Astrocyte of the cerebellum (primary cell): ENCODE results near the gene TFB2M.
"Not testable (repeated sequence)": the region's sequence is repeated elsewhere in the genome, so short reads cannot be mapped to it uniquely, and the experiment has no call there.

Experiments used
- DNase-seq: peaks from one replicate; pipeline ENCODE4 v3.0.0-alpha.2; 2011; ENCODE audit warnings: low read depth
- H3K4me3 ChIP-seq: 2 replicates; pipeline ENCODE4 v1.5.1; 2011; ENCODE audit warnings: mild to moderate bottlenecking, low read depth, low read length, moderate library complexity
- in situ Hi-C: cut with HindIII; loops from 2 replicates; pipeline ENCODE4 v1.10.0; 2017; ENCODE audit warnings: low sequenced_read_pairs
- TF ChIP-seq, protein P1 (sequence below): IDR thresholded peaks from 2 replicates; pipeline ENCODE4 v1.5.1; 2012; ENCODE audit warnings: low read length, low read depth, moderate library complexity, mild to moderate bottlenecking; ENCODE audit errors: missing control alignments

Gene TFB2M

DNA sequence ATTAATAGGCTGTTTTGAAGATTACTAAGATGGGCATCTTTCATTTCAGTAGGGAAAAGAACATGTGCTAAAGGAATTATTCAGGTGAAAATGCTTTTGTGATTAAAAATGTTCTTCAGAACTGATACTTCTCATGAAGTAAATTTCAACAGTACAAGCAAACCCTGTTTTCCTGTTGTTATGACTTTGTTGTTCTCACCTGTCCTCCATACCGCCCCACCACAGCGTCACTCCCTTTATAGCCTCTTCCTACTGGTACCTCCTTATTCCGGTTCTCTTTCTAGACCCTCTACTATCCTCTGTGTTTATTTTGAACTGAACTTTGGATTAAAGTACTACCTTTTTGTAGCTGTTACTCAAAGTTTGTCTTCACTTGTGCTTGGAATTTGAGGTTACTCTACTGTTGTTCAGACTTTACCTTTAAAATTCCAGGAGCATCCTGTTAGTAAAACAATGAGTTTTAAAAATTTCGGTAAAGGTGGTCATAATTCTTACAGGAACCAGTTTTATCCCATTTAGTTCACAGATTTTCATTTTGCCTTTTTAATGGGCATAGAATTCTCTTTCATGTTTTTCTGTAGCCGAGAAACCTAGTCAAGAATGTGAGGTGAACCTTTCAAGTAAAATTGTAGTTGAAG lies 11.1 kb upstream of the TFB2M start:
- H3K4me3 ChIP-seq, result no peak overlapping the region
- in situ Hi-C loops, result no loop called here
- no peak for DNase-seq
- TF ChIP-seq, protein P1, sequence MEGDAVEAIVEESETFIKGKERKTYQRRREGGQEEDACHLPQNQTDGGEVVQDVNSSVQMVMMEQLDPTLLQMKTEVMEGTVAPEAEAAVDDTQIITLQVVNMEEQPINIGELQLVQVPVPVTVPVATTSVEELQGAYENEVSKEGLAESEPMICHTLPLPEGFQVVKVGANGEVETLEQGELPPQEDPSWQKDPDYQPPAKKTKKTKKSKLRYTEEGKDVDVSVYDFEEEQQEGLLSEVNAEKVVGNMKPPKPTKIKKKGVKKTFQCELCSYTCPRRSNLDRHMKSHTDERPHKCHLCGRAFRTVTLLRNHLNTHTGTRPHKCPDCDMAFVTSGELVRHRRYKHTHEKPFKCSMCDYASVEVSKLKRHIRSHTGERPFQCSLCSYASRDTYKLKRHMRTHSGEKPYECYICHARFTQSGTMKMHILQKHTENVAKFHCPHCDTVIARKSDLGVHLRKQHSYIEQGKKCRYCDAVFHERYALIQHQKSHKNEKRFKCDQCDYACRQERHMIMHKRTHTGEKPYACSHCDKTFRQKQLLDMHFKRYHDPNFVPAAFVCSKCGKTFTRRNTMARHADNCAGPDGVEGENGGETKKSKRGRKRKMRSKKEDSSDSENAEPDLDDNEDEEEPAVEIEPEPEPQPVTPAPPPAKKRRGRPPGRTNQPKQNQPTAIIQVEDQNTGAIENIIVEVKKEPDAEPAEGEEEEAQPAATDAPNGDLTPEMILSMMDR, result no peak

DNA sequence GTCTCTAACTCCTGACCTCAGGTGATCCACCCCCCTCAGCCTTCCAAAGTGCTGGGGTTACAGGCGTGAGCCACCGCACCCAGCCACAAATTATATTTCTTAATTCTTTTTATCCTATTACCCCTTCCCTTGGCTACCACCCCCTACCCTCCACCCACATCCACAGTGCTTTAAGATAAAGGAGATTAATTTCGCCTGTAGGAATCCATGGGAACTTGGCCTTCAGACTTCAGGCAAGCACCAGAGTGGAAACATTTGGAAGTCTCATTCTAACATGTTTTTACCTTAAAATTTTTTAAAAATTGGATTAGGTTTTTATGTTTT lies 10.6 kb upstream of the TFB2M start:
- TF ChIP-seq, protein P1, result no peak
- in situ Hi-C loops, result no loop called here
- DNase-seq, result no peak
- H3K4me3 ChIP-seq, result no peak overlapping the region

DNA sequence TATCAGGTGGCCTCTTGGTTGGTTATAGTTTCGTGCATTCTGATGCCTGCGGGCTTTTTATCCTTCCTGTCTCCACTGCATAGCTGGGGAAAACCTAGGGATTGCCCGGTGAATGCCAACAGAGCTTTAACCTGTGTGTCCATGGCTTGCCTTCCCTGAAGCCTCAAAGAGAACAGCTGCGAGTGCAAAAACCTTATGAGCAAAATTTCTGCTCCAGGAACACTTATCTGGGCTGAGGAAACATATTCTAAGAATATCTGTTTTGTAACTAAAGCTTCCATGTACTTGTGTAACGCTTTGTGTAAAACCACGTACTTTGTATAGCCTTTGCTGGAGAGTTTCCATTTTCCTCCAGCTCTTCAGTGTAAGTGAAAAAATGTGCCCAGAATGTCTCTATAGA lies 7.4 kb upstream of the TFB2M start:
- in situ Hi-C loops, result no loop called here
- TF ChIP-seq, protein P1, result no peak
- H3K4me3 ChIP-seq, result no peak overlapping the region
- DNase-seq, result no peak

- in situ Hi-C loops, result no loop called here
- DNase-seq, result no peak
- no peak overlapping the region for H3K4me3 ChIP-seq
- TF ChIP-seq, protein P1, result no peak
These were observed 6.7 kb upstream of the TFB2M start for GRCh38 chr1:246572785-246573184.

GRCh38 chr1:246571953-246572352 lies 5.9 kb upstream of the TFB2M start:
- TF ChIP-seq, protein P1, result no peak
- no peak for DNase-seq
- in situ Hi-C loops, result no loop called here
- no peak overlapping the region for H3K4me3 ChIP-seq

GRCh38 chr1:246571309-246571708 lies 5.2 kb upstream of the TFB2M start:
- DNase-seq, in situ Hi-C loops, H3K4me3 ChIP-seq: not testable (repeated sequence)

DNA sequence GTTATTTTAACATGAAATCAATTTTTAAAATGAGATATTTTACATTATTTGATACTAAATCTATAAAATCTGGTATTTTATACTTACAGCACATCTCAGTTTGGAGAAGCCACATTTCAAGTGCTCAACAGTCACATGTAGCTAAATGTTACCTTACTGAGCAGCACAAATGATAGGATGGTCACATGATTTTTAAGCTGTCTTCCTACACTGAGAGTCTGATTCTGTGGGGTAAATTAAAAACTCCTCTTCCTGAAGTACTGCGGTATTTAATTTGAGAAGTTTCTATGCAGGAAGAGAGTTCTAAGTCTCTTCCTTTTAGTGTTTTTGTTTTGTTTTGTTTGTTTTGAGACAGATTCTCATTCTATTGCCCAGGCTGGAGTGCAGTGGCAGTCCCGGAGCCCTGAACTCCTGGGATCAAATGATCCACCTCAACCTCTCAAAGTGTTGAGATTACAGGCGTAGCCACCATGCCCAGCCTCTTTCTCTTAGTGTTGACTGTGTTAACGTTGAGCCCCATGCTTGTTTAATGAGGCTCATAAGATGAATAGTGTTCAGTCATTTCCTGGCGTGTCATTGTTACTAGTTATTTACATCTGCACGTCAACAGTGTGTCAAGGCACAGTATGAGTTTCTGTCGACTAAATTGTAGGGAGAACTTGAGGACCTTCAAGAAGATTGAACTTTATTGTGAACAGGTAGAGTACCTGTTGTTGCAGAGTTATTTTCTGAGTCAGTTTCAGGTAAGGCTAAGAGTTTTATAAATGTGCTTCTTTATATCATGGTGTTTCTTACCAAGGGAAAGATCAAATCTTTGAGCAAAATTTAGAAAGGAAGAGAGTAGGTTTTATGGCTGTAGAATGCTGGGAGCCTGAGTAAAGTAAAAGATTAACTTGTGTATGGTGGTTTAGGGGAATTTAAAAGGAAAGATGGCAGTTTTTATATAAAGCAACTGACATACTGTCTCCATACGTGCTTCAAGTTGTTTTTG lies 3.5 kb upstream of the TFB2M start:
- in situ Hi-C loops, result no loop called here
- TF ChIP-seq, protein P1, result no peak
- DNase-seq, result no peak
- no peak overlapping the region for H3K4me3 ChIP-seq
